ENCODE results near the gene PDGFRB.

- TF ChIP-seq SP1 (IDR thresholded peaks at IDR 0.05; ENCODE audit: low read depth, low read length) (no peak), CTCF (IDR thresholded peaks at IDR 0.05; ENCODE audit: control extremely low read depth in 1 of 3, insufficient read depth in 1 of 3, low read depth in 1 of 3, low read length in 3 of 3) (no peak), MAFK (IDR thresholded peaks at IDR 0.05; ENCODE audit: low read depth, low read length) (no peak), CEBPB (IDR thresholded peaks at IDR 0.05; ENCODE audit: low read depth, low read length) (no peak), BACH1 (IDR thresholded peaks at IDR 0.05; ENCODE audit: low read length) (no peak), POLR2AphosphoS5 (IDR thresholded peaks at IDR 0.05; ENCODE audit: low read depth, low read length) (no peak), ATF2 (IDR thresholded peaks at IDR 0.05; ENCODE audit: low read length) (no peak), E2F6 (IDR thresholded peaks at IDR 0.05) (no peak), KDM1A (IDR thresholded peaks at IDR 0.05; ENCODE audit: borderline replicate concordance, low read length) (no peak), ZNF274 (IDR thresholded peaks at IDR 0.05; ENCODE audit: borderline replicate concordance, extremely low read depth, low read length) (no peak), POLR2A (IDR thresholded peaks at IDR 0.05; ENCODE audit: control extremely low read depth in 1 of 2, low read depth in 2 of 2, low read length in 2 of 2) (no peak), CBX8 (IDR thresholded peaks at IDR 0.05; ENCODE audit: borderline replicate concordance, low read depth, low read length) (no peak)
These were observed 24.2 kb downstream of the PDGFRB start for GRCh38 chr5:150131461-150131860.

Measured in H1 (cell line).